GM12878 (cell line): ENCODE results near the gene SPN. TPM values are rescaled to one million over a fixed set of nuclear protein-coding genes. Genes with fewer than 3 reads are reported as not detected.

Source experiments
- ATF7 ChIP-seq: fragments of 450-650 bp; IDR thresholded peaks from 2 replicates; pipeline ENCODE4 v1.6.1; 2016; ENCODE audit warnings: low read depth, mild to moderate bottlenecking
- BHLHE40 ChIP-seq, 2 experiments: fragments of 450-650 bp in 1 of 2; IDR thresholded peaks; 2 replicates each; pipeline ENCODE4 v1.6.1; 2011 to 2017; ENCODE audit warnings: low read depth in 2 of 2, borderline replicate concordance in 1 of 2, improper control_type of control experiment in 1 of 2, low read length in 1 of 2, mild to moderate bottlenecking in 1 of 2
- BRCA1 ChIP-seq: IDR thresholded peaks from 2 replicates; pipeline ENCODE4 v1.6.1; 2011; ENCODE audit warnings: low read depth, low read length, improper control_type of control experiment
- CEBPB ChIP-seq, 2 experiments: fragments of 150-350 bp in 1 of 2; IDR thresholded peaks; 2 replicates each; pipeline ENCODE4 v1.6.1; 2012 to 2014; ENCODE audit warnings: low read depth in 2 of 2, low read length in 2 of 2, borderline replicate concordance in 1 of 2, inconsistent platforms in 1 of 2
- CHD4 ChIP-seq: fragments of 200-600 bp; sonication (generic); IDR thresholded peaks from 2 replicates; pipeline ENCODE4 v1.6.1; 2016; ENCODE audit warnings: mild to moderate bottlenecking
- CREB1 ChIP-seq: IDR thresholded peaks from 2 replicates; pipeline ENCODE4 v1.6.1; 2012; ENCODE audit warnings: low read depth, mild to moderate bottlenecking, inconsistent platforms
- EP300 ChIP-seq, 2 experiments: fragments of 150-350 bp in 1 of 2; IDR thresholded peaks; 2 replicates each; pipeline ENCODE4 v1.6.1; 2011 to 2012; ENCODE audit warnings: low read depth in 2 of 2, low read length in 2 of 2, borderline replicate concordance in 1 of 2, improper control_type of control experiment in 1 of 2, inconsistent platforms in 1 of 2; ENCODE audit not compliant: control insufficient read depth in 1 of 2
- MAX ChIP-seq: IDR thresholded peaks from 2 replicates; pipeline ENCODE4 v1.6.1; 2012; ENCODE audit warnings: low read depth, low read length, improper control_type of control experiment
- MLLT1 ChIP-seq: fragments of 450-650 bp; IDR thresholded peaks from 2 replicates; pipeline ENCODE4 v1.6.1; 2016; ENCODE audit warnings: mild to moderate bottlenecking
- MXI1 ChIP-seq: fragments of 150-350 bp; IDR thresholded peaks from 2 replicates; pipeline ENCODE4 v1.6.1; 2011; ENCODE audit warnings: low read depth, mild to moderate bottlenecking, inconsistent platforms, low read length, improper control_type of control experiment
- MYB ChIP-seq: fragments of 150-350 bp; IDR thresholded peaks from 2 replicates; pipeline ENCODE4 v1.6.1; 2014; ENCODE audit warnings: mild to moderate bottlenecking, low read depth, low read length, borderline replicate concordance
- RAD51 ChIP-seq: fragments of 450-650 bp; IDR thresholded peaks from 2 replicates; pipeline ENCODE4 v1.6.1; 2016; ENCODE audit warnings: moderate library complexity, mild to moderate bottlenecking, inconsistent platforms
- RB1 ChIP-seq: fragments of 450-650 bp; formaldehyde crosslinking; IDR thresholded peaks from 2 replicates; pipeline ENCODE4 v1.6.1; 2017; ENCODE audit warnings: mild to moderate bottlenecking, borderline replicate concordance
- RELA ChIP-seq: fragments of 450-650 bp; IDR thresholded peaks from 2 replicates; pipeline ENCODE4 v1.8.0; 2014; ENCODE audit warnings: borderline replicate concordance; ENCODE audit not compliant: partially characterized antibody
- SIN3A ChIP-seq: IDR thresholded peaks from 2 replicates; pipeline ENCODE4 v1.6.1; 2012; ENCODE audit warnings: low read depth, low read length, improper control_type of control experiment
- SIX5 ChIP-seq: IDR thresholded peaks from 2 replicates; pipeline ENCODE4 v1.6.1; 2011; ENCODE audit warnings: mild to moderate bottlenecking, low read depth, low read length, moderate library complexity; ENCODE audit not compliant: severe bottlenecking
- SKIL ChIP-seq: fragments of 450-650 bp; IDR thresholded peaks from 2 replicates; pipeline ENCODE4 v1.6.1; 2017; ENCODE audit warnings: mild to moderate bottlenecking, low read depth, inconsistent platforms; ENCODE audit not compliant: poor library complexity, severe bottlenecking
- SMAD1 ChIP-seq: fragments of 450-650 bp; IDR thresholded peaks from 2 replicates; pipeline ENCODE4 v1.6.1; 2018; ENCODE audit warnings: mild to moderate bottlenecking, low read depth; ENCODE audit not compliant: partially characterized antibody
- SREBF2 ChIP-seq: IDR thresholded peaks from 2 replicates; pipeline ENCODE4 v1.6.1; 2012; ENCODE audit warnings: mild to moderate bottlenecking, low read length
- USF1 ChIP-seq: IDR thresholded peaks from 2 replicates; pipeline ENCODE4 v1.6.1; 2011; ENCODE audit warnings: borderline replicate concordance, low read depth, mild to moderate bottlenecking, moderate library complexity, mixed read lengths, low read length; ENCODE audit not compliant: insufficient read depth; ENCODE audit errors: extremely low read length
- ZNF24 ChIP-seq: fragments of 450-650 bp; IDR thresholded peaks from 2 replicates; pipeline ENCODE4 v1.6.1; 2017; ENCODE audit warnings: antibody characterized with exemption, mild to moderate bottlenecking
- ZNF384 ChIP-seq: IDR thresholded peaks from 2 replicates; pipeline ENCODE4 v1.6.1; 2012; ENCODE audit warnings: low read depth, mild to moderate bottlenecking, low read length, improper control_type of control experiment, borderline replicate concordance
- polyA plus RNA-seq, 11 experiments: library from polyadenylated mRNA; depleted of rRNA in 4 of 11; unstranded in 6 of 11; stranded (reverse) in 5 of 11; fragments of >200 nt; fragmentation: Nextera tagmentation in 4 of 11; fragmentation: Illumina TruSeq in 1 of 11; extraction: Ambion mirVana in 4 of 11; extraction: Trizol in 1 of 11; gene quantifications; 1 replicate in 1 of 11; 2 replicates in 10 of 11; pipeline versions ENCODE4 v1.2.1 to v1.2.3, GENCODE V29; 2011 to 2016; ENCODE audit warnings: inconsistent platforms in 2 of 11, missing spikeins in 2 of 11, low read depth in 1 of 11
- total RNA-seq, 4 experiments: library from RNA; depleted of rRNA in 3 of 4; stranded (reverse); fragments of >200 nt in 3 of 4; fragmentation: Illumina TruSeq in 1 of 4; extraction: Trizol in 1 of 4; gene quantifications; 2 replicates each; pipeline versions ENCODE4 v1.2.1 to v1.2.3, GENCODE V29; 2013 to 2021
- TF ChIP-seq, protein P1 (sequence below): fragments of 450-650 bp; IDR thresholded peaks from 2 replicates; pipeline ENCODE4 v1.6.1; 2014; ENCODE audit warnings: mild to moderate bottlenecking
- TF ChIP-seq, protein P2 (sequence below): fragments of 450-650 bp; IDR thresholded peaks from 2 replicates; pipeline ENCODE4 v1.6.1; 2017; ENCODE audit warnings: borderline replicate concordance

The SPN gene
- total and polyA plus RNA-seq, 10 of the 15 experiments (the other 5 are each of a cell fraction or from before 2014, with no cell fraction given), result 16.2 to 173 (median 92.7) TPM

- TF ChIP-seq ZNF384, result no peak
- TF ChIP-seq MLLT1, result peak; percentile 70
- no peak for TF ChIP-seq SIN3A
- no peak for TF ChIP-seq MAX
- TF ChIP-seq MYB, result no peak
- TF ChIP-seq SIX5, result peak; percentile 80
- TF ChIP-seq, protein P1, sequence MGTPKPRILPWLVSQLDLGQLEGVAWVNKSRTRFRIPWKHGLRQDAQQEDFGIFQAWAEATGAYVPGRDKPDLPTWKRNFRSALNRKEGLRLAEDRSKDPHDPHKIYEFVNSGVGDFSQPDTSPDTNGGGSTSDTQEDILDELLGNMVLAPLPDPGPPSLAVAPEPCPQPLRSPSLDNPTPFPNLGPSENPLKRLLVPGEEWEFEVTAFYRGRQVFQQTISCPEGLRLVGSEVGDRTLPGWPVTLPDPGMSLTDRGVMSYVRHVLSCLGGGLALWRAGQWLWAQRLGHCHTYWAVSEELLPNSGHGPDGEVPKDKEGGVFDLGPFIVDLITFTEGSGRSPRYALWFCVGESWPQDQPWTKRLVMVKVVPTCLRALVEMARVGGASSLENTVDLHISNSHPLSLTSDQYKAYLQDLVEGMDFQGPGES, result no peak
- TF ChIP-seq CHD4, result no peak
- TF ChIP-seq, protein P2, sequence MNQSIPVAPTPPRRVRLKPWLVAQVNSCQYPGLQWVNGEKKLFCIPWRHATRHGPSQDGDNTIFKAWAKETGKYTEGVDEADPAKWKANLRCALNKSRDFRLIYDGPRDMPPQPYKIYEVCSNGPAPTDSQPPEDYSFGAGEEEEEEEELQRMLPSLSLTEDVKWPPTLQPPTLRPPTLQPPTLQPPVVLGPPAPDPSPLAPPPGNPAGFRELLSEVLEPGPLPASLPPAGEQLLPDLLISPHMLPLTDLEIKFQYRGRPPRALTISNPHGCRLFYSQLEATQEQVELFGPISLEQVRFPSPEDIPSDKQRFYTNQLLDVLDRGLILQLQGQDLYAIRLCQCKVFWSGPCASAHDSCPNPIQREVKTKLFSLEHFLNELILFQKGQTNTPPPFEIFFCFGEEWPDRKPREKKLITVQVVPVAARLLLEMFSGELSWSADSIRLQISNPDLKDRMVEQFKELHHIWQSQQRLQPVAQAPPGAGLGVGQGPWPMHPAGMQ, result no peak
- no peak for TF ChIP-seq CEBPB (IDR thresholded peaks at IDR 0.05; ENCODE audit: borderline replicate concordance in 1 of 2, low read depth in 2 of 2, low read length in 2 of 2)
- TF ChIP-seq BRCA1, result no peak
- no peak for TF ChIP-seq RELA
- no peak for TF ChIP-seq RB1
- TF ChIP-seq SMAD1, result no peak
- TF ChIP-seq CREB1, result peak; percentile 66; the same call in 1 of the 2 replicates
- TF ChIP-seq RAD51, result peak; percentile 97
- peak; percentile 86 for TF ChIP-seq USF1
- TF ChIP-seq ZNF24, result no peak
- peak; percentile 45; the same call in 1 of the 2 replicates for TF ChIP-seq ATF7
- no peak for TF ChIP-seq SREBF2
- TF ChIP-seq BHLHE40 (IDR thresholded peaks at IDR 0.05; ENCODE audit: borderline replicate concordance in 1 of 2, low read depth in 2 of 2, low read length in 1 of 2), result peak; percentile 62 to 79; a peak in 3 of 4 replicates
- no peak for TF ChIP-seq MXI1
- no peak for TF ChIP-seq EP300 (IDR thresholded peaks at IDR 0.05; ENCODE audit: borderline replicate concordance in 1 of 2, control insufficient read depth in 1 of 2, low read depth in 2 of 2, low read length in 2 of 2)
- TF ChIP-seq SKIL, result no peak
Observed at GRCh38 chr16:29645694-29646187, 17.3 kb upstream of the SPN start (continued).
